Astrocyte (in vitro differentiated cells and primary cell): ENCODE measurements around the gene DHRS9.

Experiments used
- CTCF ChIP-seq: IDR thresholded peaks from 2 replicates; pipeline ENCODE4 v1.5.1; 2011; ENCODE audit warnings: low read depth, mild to moderate bottlenecking, inconsistent platforms, low read length, moderate library complexity; ENCODE audit not compliant: insufficient read depth
- EZH2 ChIP-seq: IDR thresholded peaks from 2 replicates; pipeline ENCODE4 v1.6.1; 2012; ENCODE audit warnings: mild to moderate bottlenecking, low read length, inconsistent platforms; ENCODE audit not compliant: insufficient read depth

- TF ChIP-seq EZH2 (no peak), CTCF (no peak)
Measured at GRCh38 chr2:169038338-169038757, 31.0 kb upstream of the DHRS9 start.
